Endodermal cell (in vitro differentiated cells): ENCODE data around the gene CACNA2D1. TPM values are rescaled to one million over a fixed set of nuclear protein-coding genes. Genes with fewer than 3 reads are reported as not detected.

ENCODE experiments used
- DNase-seq: peaks from one replicate; pipeline ENCODE4 v3.0.0-alpha.2; 2017
- H3K27ac ChIP-seq: 2 replicates; pipeline ENCODE4 v1.5.1; 2013; ENCODE audit warnings: mild to moderate bottlenecking, low read depth, low read length, moderate library complexity
- H3K27me3 ChIP-seq: 2 replicates; pipeline ENCODE4 v1.6.1; 2013; ENCODE audit warnings: mild to moderate bottlenecking, low read length, moderate library complexity; ENCODE audit not compliant: insufficient read depth, control insufficient read depth, poor library complexity, severe bottlenecking
- H3K36me3 ChIP-seq: 2 replicates; pipeline ENCODE4 v1.7.0; 2013; ENCODE audit warnings: mild to moderate bottlenecking, low read length, moderate library complexity; ENCODE audit not compliant: control insufficient read depth, insufficient read depth
- H3K4me1 ChIP-seq: one replicate; pipeline ENCODE4 v1.7.0; 2013; ENCODE audit warnings: low read length; ENCODE audit not compliant: control insufficient read depth, insufficient read depth
- H3K4me3 ChIP-seq: 2 replicates; pipeline ENCODE4 v1.5.1; 2013; ENCODE audit warnings: mild to moderate bottlenecking, low read length, moderate library complexity
- H3K9ac ChIP-seq: 2 replicates; pipeline ENCODE4 v1.6.1; 2013; ENCODE audit warnings: mild to moderate bottlenecking, low read length, moderate library complexity; ENCODE audit not compliant: poor library complexity, severe bottlenecking; ENCODE audit errors: extremely low read depth
- H3K9me3 ChIP-seq: 2 replicates; pipeline ENCODE4 v1.6.1; 2013; ENCODE audit warnings: mild to moderate bottlenecking, low read length, moderate library complexity; ENCODE audit not compliant: control insufficient read depth
- H3K27ac Mint-ChIP-seq: 2 replicates; pipeline ENCODE4 v1.8.0; 2020; ENCODE audit warnings: mixed read lengths
- H3K27me3 Mint-ChIP-seq: 2 replicates; pipeline ENCODE4 v1.8.0; 2021; ENCODE audit warnings: mild to moderate bottlenecking, mixed read lengths; ENCODE audit not compliant: insufficient read depth
- H3K36me3 Mint-ChIP-seq: 2 replicates; pipeline ENCODE4 v1.8.0; 2020; ENCODE audit warnings: low read depth, mixed read lengths
- H3K4me1 Mint-ChIP-seq: 2 replicates; pipeline ENCODE4 v1.8.0; 2020; ENCODE audit warnings: mixed read lengths
- H3K4me3 Mint-ChIP-seq: 2 replicates; pipeline ENCODE4 v1.8.0; 2020; ENCODE audit warnings: mild to moderate bottlenecking, moderate library complexity, mixed read lengths
- H3K9me3 Mint-ChIP-seq: 2 replicates; pipeline ENCODE4 v1.8.0; 2020; ENCODE audit warnings: mild to moderate bottlenecking, mixed read lengths
- CTCF ChIP-seq: fragments of 200-600 bp; sonication (generic); conservative IDR thresholded peaks from 2 replicates; pipeline ENCODE4 v1.5.0; 2021; ENCODE audit warnings: antibody characterized with exemption, mild to moderate bottlenecking
- WGBS, 2 experiments: methylation state at CpG; one replicate each; pipeline versions ENCODE4 v1.1.5 to v1.1.7; 2013; ENCODE audit warnings: missing lambda C conversion rate in 2 of 2, mixed read lengths in 1 of 2; ENCODE audit not compliant: insufficient coverage in 1 of 2, insufficient read length in 1 of 2; 5-methylcytosine and 5-hydroxymethylcytosine counted together
- total RNA-seq, 2 donors: library from RNA; stranded (reverse); fragmentation: NEBNext Ultra II Directional in 1 of 2; extraction: Animal tissue kit (Norgen Biotek cat#: 25700) in 1 of 2; gene quantifications; 2 replicates in 1 of 2; 3 replicates in 1 of 2; pipeline ENCODE4 v1.2.1, GENCODE V29; 2021

CACNA2D1 gene
- total RNA-seq, 2 donors from 2014 or later = 16.9 to 26.8 TPM

GRCh38 chr7:81949306-81949705 lies 494.3 kb downstream of the CACNA2D1 start:
- Mint-ChIP-seq H3K4me3 (no peak overlapping the region), H3K27ac (no peak overlapping the region), H3K9me3 (no peaks in the 10 kb centered on the region), H3K36me3 (no peaks in the 10 kb centered on the region), H3K4me1 (peaks cover 8% of the 10 kb centered on the region), H3K27me3 (no peaks in the 10 kb centered on the region)
- H3K9me3 ChIP-seq = no peaks in the 10 kb centered on the region
- no peaks in the 10 kb centered on the region for H3K4me1 ChIP-seq
- H3K36me3 ChIP-seq = no peaks in the 10 kb centered on the region
- TF ChIP-seq CTCF = no peak
- H3K27ac ChIP-seq = no peak overlapping the region
- H3K4me3 ChIP-seq = no peak overlapping the region
- H3K9ac ChIP-seq = no peak overlapping the region
- DNase-seq = no peak
- no peaks in the 10 kb centered on the region for H3K27me3 ChIP-seq

DNA sequence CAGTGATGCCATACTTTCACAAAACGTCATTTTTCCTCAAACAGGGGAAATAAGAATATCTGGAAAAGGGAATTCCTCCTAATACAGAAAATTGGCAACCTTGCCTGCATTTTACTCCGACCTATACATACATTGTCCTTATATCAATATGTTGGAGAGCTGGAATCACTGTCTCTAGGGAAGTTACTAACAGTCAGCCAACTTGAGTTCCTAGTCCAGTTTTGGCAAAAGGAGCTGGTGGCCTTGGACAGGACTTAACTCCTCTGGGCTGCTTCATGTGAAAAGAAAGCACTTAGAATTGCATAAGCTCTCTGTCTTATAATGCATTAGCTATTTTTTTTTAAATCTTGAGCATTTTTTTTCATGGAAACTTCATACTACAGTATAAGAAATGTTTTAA lies 499.5 kb downstream of the CACNA2D1 start:
- H3K36me3 Mint-ChIP-seq = no peaks in the 10 kb centered on the region
- Histone ChIP-seq H3K4me3 (no peak overlapping the region), H3K36me3 (no peaks in the 10 kb centered on the region), H3K4me1 (no peaks in the 10 kb centered on the region), H3K9ac (no peak overlapping the region), H3K27ac (no peak overlapping the region), H3K9me3 (no peaks in the 10 kb centered on the region), H3K27me3 (no peaks in the 10 kb centered on the region)
- DNase-seq = no peak
- TF ChIP-seq CTCF = no peak
- H3K4me1 Mint-ChIP-seq = no peaks in the 10 kb centered on the region
- no peak overlapping the region for H3K4me3 Mint-ChIP-seq
- H3K27me3 Mint-ChIP-seq = no peaks in the 10 kb centered on the region
- no peak overlapping the region for H3K27ac Mint-ChIP-seq
- no peaks in the 10 kb centered on the region for H3K9me3 Mint-ChIP-seq
- WGBS, 2 experiments = 90% methylated on average over 2 of the region's 2 CpGs; no CpG with 5 or more reads in 1 of the 2 experiments

DNA sequence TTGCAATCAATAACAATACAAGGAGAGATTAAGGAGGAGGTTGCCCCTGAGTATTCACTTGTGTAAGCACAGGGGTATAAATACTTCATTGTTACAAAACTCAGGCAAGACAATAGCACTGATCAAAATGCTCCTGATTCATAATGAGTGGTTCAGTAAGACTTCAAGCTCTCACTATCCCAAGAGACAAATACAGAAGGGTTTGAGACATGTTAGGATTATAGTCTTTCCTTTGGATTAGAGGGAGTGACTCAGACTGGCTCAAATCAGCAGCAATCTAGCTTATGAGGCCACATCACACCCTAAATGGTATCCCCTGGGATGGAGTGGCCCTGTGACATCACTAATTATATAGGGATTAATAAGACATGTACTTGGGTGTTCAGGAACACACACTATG lies 506.5 kb downstream of the CACNA2D1 start:
- no peak overlapping the region for H3K9ac ChIP-seq
- Mint-ChIP-seq H3K9me3 (no peaks in the 10 kb centered on the region), H3K27ac (no peak overlapping the region), H3K4me1 (peaks cover 5% of the 10 kb centered on the region), H3K36me3 (no peaks in the 10 kb centered on the region), H3K4me3 (no peak overlapping the region), H3K27me3 (no peaks in the 10 kb centered on the region)
- no peak for TF ChIP-seq CTCF
- H3K27ac ChIP-seq = no peak overlapping the region
- no peaks in the 10 kb centered on the region for H3K4me1 ChIP-seq
- H3K36me3 ChIP-seq = no peaks in the 10 kb centered on the region
- H3K27me3 ChIP-seq = no peaks in the 10 kb centered on the region
- no peaks in the 10 kb centered on the region for H3K9me3 ChIP-seq
- H3K4me3 ChIP-seq = no peak overlapping the region
- DNase-seq = no peak
